ENCODE results near the gene IQGAP1.
"Not testable (repeated sequence)": the region's sequence is repeated elsewhere in the genome, so short reads cannot be mapped to it uniquely, and the experiment has no call there.

Gene IQGAP1

GRCh38 chr15:90407871-90408317 lies 19.9 kb downstream of the IQGAP1 start:
- no peak for DNase-seq (ENCODE audit: low read depth in 2 of 2, low spot score in 1 of 2)

DNA sequence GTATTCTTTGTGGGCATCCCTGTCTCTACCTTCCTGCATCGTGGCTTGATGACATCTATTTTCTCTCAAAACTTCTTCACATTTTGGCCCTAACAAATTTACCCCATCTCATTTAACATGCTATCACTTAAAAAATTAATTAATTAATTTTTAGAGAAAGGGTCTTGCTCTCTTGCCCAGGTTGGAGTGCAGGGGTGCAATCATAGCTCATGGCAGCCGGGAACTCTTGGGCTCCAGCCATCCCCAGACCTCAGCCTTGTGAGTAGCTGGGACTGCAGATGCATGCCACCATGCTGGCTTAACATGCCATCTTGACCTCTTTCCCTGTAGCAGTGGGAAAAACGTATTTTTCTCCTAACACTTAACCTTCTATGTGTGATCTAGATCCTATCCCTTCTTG lies 20.6 kb downstream of the IQGAP1 start:
- no peak for DNase-seq (ENCODE audit: low read depth in 2 of 2, low spot score in 1 of 2)

DNA sequence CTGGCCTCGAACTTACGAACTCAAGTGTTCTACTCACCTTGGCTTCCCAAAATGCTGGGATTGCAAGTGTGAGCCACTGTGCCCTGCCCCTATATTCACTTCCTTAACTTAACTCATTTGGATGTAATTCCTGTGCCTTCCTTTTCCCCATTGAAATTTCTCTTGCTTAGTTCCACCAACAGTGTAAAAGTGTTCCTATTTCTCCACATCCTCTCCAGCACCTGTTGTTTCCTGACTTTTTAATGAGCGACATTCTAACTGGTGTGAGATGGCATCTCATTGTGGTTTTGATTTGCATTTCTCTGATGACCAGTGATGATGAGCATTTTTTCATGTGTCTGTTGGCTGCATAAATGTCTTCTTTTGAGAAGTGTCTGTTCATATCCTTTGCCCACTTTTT lies 21.5 kb downstream of the IQGAP1 start:
- not testable (repeated sequence) for DNase-seq (ENCODE audit: low read depth in 2 of 2, low spot score in 1 of 2)

DNA sequence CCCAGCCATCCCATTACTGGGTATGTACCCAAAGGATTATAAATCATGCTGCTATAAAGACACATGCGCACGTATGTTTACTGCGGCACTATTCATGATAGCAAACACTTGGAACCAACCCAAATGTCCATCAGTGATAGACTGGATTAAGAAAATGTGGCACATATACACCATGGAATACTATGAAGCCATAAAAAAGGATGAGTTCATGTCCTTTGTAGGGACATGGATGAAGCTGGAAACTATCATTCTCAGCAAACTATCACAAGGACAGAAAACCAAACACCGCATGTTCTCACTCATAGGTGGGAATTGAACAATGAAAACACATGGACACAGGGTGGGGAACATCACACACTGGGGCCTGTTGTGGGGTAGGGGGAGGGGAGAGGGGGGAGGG lies 22.3 kb downstream of the IQGAP1 start:
- DNase-seq (ENCODE audit: low read depth in 2 of 2, low spot score in 1 of 2): not testable (repeated sequence)

- DNase-seq (ENCODE audit: low read depth in 2 of 2, low spot score in 1 of 2): no peak
These were observed 23.1 kb downstream of the IQGAP1 start for GRCh38 chr15:90411176-90411575.

- DNase-seq (ENCODE audit: low read depth in 2 of 2, low spot score in 1 of 2): no peak
These were observed 24.5 kb downstream of the IQGAP1 start for GRCh38 chr15:90412356-90413194.

- DNase-seq (ENCODE audit: low read depth in 2 of 2, low spot score in 1 of 2): no peak
These were observed 25.7 kb downstream of the IQGAP1 start for GRCh38 chr15:90413411-90414379.

DNA sequence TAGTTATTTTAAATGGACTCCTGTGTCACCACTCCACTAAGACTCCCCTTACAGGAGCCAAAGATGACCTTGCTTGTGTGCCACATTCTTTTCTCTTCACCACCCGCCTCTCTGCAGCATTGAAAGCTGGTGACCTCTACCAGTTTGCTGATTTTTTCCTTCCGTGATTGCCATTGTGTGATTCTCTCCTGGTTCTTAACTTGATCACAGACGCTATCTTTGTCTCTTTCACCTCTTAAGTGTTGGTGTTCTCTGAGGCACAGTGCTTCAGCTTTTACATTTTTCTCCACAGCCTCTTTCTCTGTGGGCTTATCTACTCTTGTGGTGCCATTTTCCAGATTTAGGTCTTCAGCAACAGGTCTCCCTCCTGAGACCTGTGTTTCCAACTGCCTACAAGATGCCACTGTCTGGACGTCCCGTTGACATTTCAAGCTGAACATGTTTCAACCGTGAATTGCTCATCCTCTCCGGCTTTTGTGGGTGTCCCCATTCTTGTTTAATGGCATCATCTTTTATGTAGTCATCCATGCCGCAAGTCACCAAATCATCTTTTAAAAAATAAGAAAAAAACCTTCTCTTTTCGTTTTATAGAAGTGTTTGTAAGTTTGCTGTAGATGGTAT lies 26.5 kb downstream of the IQGAP1 start:
- DNase-seq (ENCODE audit: low read depth in 2 of 2, low spot score in 1 of 2): no peak

- DNase-seq (ENCODE audit: low read depth in 2 of 2, low spot score in 1 of 2): not testable (repeated sequence)
These were observed 28.0 kb downstream of the IQGAP1 start for GRCh38 chr15:90416052-90416451.

DNA sequence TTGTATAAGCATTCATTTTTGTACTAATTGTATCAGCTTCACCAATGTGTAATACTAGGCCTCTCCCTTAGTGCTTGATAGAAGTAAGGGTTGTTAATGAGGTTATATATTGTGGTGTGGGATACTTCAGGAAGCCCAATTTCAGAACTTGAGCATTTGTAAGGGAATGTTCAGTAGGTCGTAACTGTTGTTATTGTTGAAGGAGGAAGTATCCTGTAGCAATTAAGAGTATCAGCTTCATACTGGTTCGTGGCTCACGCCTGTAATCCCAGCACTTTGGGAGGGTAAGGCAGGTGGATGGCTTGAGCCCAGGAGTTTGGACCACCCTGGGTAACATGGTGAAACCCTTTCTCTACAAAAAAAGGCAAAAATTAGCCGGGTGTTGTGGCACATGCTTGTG lies 30.6 kb downstream of the IQGAP1 start:
- DNase-seq (ENCODE audit: low read depth in 2 of 2, low spot score in 1 of 2): no peak

- no peak for DNase-seq (ENCODE audit: low read depth in 2 of 2, low spot score in 1 of 2)
These were observed 31.2 kb downstream of the IQGAP1 start for GRCh38 chr15:90419206-90419605.

GRCh38 chr15:90419738-90420406 lies 31.8 kb downstream of the IQGAP1 start:
- no peak for DNase-seq (ENCODE audit: low read depth in 2 of 2, low spot score in 1 of 2)

DNA sequence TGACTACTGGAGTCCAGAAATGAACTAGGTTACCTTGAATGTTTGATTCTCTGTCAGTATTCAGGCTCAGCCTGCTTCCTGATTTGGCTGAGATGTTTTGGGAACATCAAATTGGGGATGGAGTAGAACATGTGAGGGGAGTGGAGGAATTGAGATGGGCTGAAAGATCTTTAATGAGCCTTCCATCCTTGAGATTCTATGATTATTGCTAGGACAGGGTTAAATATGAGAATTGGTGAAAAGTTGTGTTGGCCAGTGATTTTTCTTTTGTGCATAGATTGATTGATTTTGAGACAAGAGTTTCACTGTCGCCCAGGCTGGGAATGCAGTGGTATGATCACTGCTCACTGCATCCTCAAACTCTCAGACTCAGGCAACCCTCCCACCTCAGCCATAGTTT lies 32.4 kb downstream of the IQGAP1 start:
- DNase-seq (ENCODE audit: low read depth in 2 of 2, low spot score in 1 of 2): no peak

GRCh38 chr15:90421527-90421926 lies 33.5 kb downstream of the IQGAP1 start:
- DNase-seq (ENCODE audit: low read depth in 2 of 2, low spot score in 1 of 2): no peak

GRCh38 chr15:90422043-90422442 lies 34.0 kb downstream of the IQGAP1 start:
- no peak for DNase-seq (ENCODE audit: low read depth in 2 of 2, low spot score in 1 of 2)

GRCh38 chr15:90422936-90423335 lies 34.9 kb downstream of the IQGAP1 start:
- DNase-seq (ENCODE audit: low read depth in 2 of 2, low spot score in 1 of 2): no peak

GRCh38 chr15:90423801-90424319 lies 35.8 kb downstream of the IQGAP1 start:
- DNase-seq (ENCODE audit: low read depth in 2 of 2, low spot score in 1 of 2): no peak

DNA sequence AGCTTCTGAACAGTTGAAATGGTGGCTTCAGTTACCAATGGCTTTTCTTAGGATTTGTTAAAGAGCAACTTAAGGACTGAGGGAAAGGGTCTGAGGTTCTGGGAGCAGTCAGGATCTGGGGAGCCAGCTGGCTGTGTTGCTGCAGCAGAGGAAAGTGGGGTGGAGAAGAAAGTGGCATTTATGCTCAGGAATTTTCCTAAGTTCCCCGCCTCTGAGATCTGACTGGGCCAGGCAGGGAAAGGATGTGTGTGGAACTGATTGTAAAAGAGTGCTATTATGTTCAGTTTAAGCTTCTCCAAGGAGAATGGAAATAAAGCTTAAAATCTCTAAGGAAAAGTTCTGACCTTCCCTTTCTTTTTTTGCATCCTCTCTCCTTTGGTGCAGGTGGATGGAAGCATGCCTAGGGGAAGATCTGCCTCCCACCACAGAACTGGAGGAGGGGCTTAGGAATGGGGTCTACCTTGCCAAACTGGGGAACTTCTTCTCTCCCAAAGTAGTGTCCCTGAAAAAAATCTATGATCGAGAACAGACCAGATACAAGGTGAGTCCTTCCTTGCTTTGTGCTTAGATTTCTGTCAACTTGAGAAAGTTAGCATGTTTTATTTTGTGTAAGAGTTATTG lies 37.8 kb downstream of the IQGAP1 start:
- DNase-seq (ENCODE audit: low read depth in 2 of 2, low spot score in 1 of 2): no peak

DNA sequence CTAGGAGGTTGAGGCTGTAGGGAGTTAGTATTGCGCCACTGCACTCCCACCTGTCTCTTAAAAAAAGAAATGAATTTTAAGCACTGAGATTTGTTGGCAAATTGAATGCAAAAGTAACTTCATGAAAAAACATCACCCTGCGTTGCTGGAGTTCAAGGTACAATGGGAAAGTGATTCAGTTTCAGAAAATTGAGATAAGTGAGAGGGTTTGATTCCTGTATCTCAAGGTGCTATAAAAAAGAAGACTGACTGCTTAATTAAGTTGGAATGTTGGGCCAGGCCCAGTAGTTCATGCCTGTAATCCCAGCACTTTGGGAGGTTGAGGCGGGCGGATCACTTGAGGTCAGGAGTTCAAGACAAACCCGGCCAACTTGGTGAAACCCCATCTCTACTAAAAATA lies 39.1 kb downstream of the IQGAP1 start:
- no peak for DNase-seq (ENCODE audit: low read depth in 2 of 2, low spot score in 1 of 2)

DNA sequence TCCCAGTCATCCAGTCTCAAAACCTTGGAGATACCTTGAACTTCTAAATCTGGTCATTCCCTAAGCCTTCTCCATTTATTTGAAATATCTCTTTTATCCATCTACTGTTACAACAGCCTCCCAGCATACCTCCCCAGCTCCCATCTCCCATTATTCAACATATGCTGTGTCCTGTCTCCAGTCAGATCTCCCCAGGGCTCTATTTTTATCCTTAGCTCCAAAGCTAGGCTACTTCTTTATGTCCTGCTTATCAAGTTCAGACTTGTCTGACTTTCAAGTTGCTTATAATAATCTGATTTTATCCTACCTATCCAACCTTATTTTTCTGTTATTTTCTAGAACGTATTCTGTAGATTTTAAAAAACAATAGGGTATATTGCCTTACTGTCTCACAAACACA lies 44.2 kb downstream of the IQGAP1 start:
- DNase-seq (ENCODE audit: low read depth in 2 of 2, low spot score in 1 of 2): no peak
